WI38 (cell line): ENCODE data around the gene RBM7.
A peak's percentile ranks its signal among the peaks of the same experiment; 100 is the strongest.

Experiments
- H3K4me3 ChIP-seq: 2 replicates; pipeline ENCODE4 v1.5.1; 2011; ENCODE audit warnings: low read depth, mild to moderate bottlenecking, control low read depth, low read length
- TF ChIP-seq, protein P1 (sequence below): IDR thresholded peaks from 2 replicates; pipeline ENCODE4 v1.5.1; 2012; ENCODE audit warnings: low read depth, mild to moderate bottlenecking, control low read depth, low read length

RBM7 gene, protein sequence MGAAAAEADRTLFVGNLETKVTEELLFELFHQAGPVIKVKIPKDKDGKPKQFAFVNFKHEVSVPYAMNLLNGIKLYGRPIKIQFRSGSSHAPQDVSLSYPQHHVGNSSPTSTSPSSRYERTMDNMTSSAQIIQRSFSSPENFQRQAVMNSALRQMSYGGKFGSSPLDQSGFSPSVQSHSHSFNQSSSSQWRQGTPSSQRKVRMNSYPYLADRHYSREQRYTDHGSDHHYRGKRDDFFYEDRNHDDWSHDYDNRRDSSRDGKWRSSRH

DNA sequence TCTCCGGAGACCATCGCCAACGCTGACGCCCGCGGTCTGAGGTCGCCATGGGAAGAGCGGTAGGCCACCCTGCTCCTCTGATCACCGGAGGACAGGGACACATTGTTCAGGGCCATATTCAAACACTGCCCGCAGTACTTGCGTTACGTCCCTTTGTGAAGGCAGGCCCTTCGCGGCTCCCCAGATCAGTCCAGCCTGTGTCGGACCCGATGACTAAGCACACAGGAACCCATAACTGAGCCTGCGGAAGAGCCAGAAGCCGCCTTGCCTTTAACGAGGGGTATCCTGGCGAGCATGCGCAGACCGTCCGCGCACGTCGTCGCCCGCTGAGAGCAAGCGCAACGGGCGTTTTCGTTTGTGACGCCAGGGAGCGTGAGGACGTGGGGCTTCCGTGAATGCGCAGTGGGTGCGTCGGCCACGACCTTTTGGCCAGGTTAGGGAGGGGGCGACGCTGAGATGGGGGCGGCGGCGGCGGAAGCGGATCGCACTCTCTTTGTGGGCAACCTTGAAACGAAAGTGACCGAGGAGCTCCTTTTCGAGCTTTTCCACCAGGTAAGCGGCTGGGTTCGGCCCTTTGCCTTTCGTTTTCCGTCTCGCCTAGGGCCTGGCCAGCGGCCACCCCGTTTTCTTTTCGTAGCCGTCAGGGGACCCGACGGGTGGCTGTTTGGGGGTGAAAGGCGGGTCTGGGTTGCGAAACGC is at the start of gene RBM7, which contains the start of gene C11orf71:
Gene RBM7 (plus strand): TSS at position 451 of the 699 bp plus-strand sequence. CDS start 6 bp downstream, at position 457.
Gene C11orf71 (minus strand): TSS at position 296 of the 699 bp plus-strand sequence. CDS start 180 bp downstream, at position 116.
- peak within 1 kb of the TSS; percentile 96 for H3K4me3 ChIP-seq
- TF ChIP-seq, protein P1, sequence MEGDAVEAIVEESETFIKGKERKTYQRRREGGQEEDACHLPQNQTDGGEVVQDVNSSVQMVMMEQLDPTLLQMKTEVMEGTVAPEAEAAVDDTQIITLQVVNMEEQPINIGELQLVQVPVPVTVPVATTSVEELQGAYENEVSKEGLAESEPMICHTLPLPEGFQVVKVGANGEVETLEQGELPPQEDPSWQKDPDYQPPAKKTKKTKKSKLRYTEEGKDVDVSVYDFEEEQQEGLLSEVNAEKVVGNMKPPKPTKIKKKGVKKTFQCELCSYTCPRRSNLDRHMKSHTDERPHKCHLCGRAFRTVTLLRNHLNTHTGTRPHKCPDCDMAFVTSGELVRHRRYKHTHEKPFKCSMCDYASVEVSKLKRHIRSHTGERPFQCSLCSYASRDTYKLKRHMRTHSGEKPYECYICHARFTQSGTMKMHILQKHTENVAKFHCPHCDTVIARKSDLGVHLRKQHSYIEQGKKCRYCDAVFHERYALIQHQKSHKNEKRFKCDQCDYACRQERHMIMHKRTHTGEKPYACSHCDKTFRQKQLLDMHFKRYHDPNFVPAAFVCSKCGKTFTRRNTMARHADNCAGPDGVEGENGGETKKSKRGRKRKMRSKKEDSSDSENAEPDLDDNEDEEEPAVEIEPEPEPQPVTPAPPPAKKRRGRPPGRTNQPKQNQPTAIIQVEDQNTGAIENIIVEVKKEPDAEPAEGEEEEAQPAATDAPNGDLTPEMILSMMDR = no peak

DNA sequence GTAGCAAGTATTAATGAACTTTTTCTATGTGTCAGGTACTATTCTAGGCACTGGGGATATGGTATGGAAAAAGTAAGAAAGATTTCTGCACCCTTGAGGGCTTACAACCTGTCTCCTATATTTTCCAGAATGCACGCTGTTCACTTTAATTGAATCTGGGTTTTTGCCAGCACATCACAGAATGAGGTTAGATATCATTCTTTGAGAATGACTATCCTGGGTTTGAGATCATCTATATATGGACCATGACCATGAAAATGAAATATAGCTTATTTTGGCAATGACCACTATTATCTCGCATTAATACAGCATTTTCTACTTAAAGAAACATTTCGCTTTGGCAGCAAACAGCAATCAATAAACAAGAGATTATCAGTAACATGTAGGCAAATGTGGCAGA is 47.0 kb upstream of the RBM7 start:
- TF ChIP-seq, protein P1 = no peak

DNA sequence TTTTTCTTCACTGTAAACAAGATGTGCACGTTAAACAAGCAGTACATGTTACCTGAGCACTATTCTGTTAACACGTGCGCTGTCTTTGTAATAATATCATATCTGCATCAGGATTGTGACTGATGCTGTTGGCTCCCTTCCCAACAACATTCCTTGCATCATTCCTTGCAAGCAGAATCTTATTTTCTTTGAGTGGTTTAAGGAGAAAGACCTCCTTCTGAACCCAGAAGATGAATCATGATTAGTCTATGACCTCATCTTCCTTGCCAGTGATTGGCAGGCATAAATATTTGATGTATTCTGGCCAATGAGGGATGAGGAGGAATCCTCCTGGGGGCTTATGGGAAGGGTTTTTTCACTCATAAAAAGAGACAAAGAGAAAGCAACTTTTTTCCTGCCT is 46.4 kb upstream of the RBM7 start:
- H3K4me3 ChIP-seq = no peak overlapping the region
- TF ChIP-seq, protein P1 = no peak

More for the DNA sequence above, 47.0 kb upstream of the RBM7 start:
- H3K4me3 ChIP-seq = no peak overlapping the region

DNA sequence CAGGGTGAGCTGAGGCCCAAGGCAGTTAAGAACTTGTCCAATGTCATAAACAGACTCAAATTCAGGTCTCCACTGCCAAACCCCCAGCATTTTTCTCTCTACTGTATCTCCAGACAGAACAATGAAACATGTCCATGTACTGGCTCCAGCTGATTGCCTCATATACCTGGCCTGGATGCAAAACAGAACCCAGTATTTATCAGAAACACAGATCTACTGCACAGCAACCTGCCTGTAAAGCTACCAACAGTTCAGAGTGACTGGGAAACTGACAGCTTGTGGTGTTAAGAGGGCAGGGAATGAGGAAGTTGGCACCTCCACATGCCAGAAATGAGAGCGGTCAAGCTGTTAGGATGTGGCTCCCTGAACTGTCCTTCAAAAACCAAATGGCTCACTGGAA is 41.8 kb upstream of the RBM7 start:
- TF ChIP-seq, protein P1 = no peak
- H3K4me3 ChIP-seq = no peak overlapping the region

DNA sequence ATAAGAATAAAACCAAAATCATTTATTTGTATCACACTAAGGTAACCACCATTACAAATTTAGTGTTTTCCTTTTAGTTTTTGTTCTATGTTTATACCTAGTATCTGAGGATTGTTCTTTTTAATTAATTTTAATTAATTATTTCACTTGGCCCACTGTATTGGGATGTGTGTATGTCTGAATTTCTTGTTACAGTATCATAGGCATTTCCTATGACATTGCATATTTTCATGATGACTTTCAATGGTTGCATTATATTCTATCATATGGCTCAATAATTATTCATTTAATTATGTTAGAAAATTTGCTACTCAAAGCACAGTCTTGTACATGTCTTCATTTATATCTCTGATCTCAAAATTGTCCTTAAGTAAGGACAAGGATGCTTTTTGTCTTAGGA is 41.1 kb upstream of the RBM7 start:
- H3K4me3 ChIP-seq = no peak overlapping the region
- TF ChIP-seq, protein P1 = no peak

DNA sequence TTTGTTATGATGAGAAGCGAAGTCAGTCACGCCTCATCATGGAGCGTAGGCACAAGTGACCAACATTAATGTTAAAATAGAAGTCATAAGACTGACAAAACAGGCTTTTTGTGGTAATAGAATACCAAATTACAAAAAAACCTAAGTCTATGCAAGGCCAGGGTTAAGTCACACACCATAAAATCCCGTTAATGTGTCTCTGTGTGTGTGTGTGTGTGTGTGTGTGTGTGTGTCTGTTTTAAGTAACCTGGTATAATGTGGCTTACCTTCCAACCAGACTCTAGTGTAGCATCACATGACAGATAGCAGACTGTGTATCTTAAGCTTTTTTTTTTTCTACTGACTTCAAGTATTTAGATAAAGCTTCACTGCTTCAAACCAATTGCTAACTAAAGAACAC is 38.1 kb upstream of the RBM7 start:
- no peak overlapping the region for H3K4me3 ChIP-seq
- TF ChIP-seq, protein P1 = no peak

DNA sequence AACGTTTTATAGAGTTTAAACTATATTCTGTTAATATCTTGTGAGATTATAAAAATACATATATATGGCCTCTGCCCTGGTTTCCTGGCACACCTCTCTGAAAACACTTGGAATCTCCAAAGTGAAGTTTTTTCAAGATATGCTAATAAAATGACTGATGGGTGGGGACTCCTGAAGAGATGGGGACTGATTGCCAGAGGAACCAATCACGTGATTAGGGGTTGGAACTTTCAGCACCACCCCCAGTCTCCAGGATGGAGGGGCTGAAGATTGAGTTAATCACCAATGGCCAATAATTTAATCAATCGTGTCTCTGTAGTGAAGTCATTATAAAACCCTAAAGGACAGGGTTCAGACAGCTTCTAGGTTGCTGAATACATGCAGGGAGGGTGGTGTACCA is 37.5 kb upstream of the RBM7 start:
- no peak overlapping the region for H3K4me3 ChIP-seq
- TF ChIP-seq, protein P1 = no peak
